GM19035 (cell line): ENCODE measurements around the gene DZIP1L.

Experiments used
- ATAC-seq: cut with Tn5 transposase; IDR thresholded peaks from one replicate; pipeline ENCODE4 v1.9.1; 2021; ENCODE audit not compliant: unreplicated experiment

DZIP1L gene

DNA sequence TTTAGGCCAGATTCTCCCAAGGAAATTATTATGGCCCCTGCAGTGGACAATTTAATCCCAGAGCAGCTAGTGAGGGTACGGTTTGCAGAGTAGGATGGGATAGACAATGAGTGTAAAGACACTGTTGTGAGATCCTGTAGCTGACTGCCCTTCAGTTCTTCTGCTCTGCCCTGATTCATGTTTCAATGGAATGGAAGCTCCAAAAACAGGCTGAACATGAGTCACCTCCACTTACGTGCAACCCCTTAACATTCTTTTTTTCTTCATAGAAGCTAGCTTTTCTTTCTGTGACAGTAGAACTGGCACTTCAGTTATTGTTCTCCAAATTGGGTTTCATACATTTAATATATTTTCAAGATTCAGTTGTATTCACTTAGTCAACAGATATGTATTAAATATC lies 73.4 kb downstream of the DZIP1L start:
- no peak for ATAC-seq

DNA sequence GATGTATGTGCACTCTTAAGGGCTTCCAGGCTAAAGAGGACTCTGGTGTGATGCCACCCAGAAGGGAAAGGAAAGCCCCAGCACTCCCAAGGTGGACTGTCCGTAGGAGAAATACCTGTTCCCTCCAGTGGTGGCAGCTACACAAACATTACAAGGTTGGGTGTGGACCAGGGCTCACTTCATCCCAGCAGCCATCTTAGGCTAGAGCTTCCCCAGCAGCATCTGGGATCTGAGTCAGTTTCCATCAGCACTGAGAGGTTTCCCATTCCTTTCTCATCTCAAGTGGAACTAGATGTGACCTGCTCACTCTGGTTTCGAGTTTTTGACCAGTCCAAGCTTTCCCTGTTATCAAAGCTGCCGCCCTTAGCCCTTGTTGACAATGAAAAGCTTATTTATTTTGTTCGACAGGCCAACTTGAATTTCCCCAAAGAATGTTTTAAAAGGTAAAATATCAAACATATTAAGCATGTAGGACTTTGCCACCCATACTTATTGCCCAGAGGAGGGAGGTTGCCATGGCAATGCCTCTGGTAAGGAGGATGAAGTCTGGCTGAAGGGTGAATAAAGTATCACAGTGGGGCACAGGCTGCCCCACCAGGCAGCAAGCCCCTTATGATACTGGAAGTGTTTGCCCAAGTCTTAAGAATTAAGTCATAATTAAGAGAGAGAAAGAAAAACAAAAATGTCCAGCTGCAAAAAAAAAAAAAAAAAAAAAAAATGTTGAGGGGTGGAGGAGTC lies 76.5 kb downstream of the DZIP1L start:
- no peak for ATAC-seq

DNA sequence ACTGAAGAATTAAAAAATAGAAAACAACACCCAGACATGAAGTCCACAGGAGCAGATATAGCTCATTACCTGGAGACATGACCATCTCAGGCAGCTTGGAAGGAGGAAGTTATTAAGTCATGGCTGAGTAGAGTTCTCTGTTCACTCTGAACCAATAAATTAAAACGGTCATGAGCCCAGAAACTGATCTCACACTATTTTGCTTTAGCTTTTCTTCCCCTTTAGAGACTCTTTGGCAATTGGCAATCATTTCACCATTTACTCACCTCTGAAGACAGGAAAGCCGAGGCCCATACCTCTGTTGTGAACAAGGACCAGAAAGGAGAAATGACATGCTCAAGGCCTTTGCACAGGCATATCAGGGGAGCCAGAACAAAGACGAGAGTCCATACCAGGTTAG lies 78.8 kb downstream of the DZIP1L start:
- ATAC-seq, result no peak

GRCh38 chr3:138034918-138035317 lies 80.5 kb downstream of the DZIP1L start:
- no peak for ATAC-seq

DNA sequence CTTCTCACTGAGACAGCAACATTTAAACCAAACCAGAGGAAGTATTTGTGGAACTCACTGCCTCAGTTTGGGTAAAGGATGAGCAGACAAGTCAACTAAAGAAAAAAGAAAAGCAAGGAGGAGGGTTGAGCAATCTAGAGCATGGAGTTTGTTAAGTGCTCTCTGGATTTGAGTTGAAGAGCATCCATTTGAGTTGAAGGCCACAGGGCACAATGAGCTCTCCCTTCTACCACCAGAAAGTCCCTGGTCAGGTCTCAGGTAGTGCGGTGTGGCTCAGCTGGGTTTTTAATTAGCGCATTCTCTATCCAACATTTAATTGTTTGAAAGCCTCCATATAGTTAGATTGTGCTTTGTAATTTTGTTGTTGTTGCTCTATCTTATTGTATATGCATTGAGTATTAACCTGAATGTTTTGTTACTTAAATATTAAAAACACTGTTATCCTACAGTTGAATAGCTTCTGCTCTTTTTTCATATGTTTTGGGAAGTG lies 82.2 kb downstream of the DZIP1L start:
- ATAC-seq, result no peak

DNA sequence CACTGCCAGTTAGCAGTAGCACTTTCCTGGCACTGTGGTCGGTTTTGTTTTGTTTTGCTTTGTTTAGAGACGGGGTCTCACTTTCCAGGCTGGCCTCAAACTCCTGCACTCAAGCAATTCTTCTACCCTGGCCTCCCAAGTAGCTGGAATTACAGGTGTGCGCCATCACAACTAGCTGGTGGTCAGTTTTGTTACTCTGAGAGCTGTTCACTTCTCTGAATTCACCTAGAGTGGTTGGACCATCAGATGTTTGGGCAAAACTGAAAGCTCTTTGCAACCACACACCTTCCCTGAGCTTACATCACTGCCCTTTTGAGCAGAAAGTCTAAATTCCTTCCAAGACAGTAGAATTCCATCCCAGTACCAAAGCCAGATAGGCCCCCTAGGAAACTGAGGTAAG lies 82.8 kb downstream of the DZIP1L start:
- peak; percentile 56 for ATAC-seq

GRCh38 chr3:138031536-138031935 lies 83.9 kb downstream of the DZIP1L start:
- no peak for ATAC-seq

GRCh38 chr3:138030734-138031280 lies 84.6 kb downstream of the DZIP1L start:
- no peak for ATAC-seq

DNA sequence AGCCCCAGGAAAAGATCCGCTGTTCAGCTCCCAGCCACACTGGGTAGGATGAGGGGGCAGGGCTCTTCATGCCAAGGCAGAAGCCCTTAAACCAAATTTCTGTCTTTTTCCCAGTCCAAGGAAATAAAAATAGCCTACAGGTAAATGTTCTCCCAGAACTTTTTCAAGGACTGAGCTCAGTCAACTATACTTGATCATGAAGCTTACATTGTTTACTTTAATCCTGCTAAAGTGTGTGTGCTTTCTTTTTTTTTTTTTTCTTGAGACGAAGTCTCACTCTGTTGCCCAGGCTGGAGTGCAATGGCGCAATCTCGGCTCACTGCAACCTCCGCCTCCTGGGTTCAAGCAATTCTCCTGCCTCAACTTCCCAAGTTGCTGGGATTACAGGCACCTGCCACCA lies 87.6 kb downstream of the DZIP1L start:
- ATAC-seq, result no peak

- ATAC-seq, result no peak
Measured at GRCh38 chr3:138025553-138025952, 89.9 kb downstream of the DZIP1L start.

DNA sequence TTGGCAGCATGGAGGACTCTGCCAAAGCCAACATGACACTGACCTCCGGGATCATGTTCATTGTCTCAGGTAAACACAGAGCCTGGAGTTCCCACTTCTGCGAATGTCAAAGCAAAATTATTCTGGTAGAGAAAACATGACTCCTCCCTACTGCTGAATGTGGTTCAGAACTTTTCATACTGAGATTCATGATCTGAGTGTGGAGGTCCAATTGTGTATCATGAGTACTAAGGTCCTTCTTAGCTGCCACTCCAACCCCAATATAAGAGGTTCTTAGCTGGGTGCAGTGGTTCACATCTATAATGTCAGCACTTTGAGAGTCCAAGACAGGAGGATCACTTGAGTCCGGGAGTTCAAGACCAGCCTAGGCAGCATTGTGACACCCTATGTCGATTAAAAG lies 91.7 kb downstream of the DZIP1L start:
- no peak for ATAC-seq

DNA sequence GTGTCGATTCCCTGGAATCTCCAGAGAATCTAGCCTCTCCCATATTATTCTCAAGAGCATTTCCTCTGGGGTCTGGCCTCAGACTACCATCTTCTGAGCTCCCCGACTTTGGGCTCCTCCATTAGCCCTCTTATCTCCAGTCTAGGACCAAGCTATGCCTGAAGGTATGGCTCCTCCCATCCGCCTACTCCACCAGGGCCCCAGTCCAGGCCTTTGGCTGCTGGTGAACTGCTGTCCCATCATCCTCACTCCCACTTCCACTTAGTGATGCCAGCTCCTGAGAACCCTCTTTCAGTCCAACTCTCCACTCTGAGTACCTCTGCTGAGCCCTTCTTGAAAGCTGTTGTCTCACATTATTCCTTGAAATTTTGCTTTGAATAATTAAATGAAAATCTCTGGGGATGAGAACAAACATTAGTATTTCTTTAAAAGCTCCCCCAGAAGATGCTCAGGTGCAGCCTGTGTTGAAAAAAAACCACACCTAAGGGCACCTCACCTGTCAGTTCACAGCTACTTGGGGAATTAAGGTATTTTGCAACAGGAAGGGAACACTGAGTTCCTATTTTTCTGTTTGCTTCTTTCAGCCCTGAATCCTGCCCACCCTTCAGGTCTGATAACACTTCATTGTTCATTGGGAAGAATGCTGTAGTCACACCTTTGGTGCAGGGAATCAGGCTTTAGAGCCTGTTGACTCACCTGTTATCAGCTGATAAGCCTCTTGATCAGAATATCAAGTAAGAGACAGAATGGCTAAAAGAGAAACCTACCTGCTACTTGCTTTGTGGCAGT lies 95.9 kb downstream of the DZIP1L start:
- no peak for ATAC-seq

DNA sequence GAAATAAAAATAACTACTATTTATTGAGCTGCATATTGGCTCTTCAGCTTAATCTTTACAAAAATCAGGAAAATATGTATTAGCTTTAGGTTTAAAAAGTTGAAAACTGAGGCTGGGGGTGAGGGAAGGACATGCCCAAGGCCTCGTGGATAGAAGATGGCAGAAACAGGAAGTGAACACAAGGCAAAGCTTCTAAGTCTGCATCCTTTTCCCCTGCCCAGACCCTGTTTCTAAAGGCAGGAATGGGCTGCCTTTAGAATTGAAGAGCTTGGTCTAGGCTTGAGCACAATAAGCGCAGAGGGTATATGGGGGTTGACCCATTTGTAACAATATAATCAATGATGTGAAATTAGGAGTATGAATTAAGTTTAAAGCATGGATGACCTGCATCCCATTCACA lies 99.3 kb downstream of the DZIP1L start:
- ATAC-seq, result no peak

GRCh38 chr3:138012526-138012925 lies 102.9 kb downstream of the DZIP1L start:
- ATAC-seq, result no peak
